ENCODE data around the gene LRRFIP2.
"Not testable (repeated sequence)": the region's sequence is repeated elsewhere in the genome, so short reads cannot be mapped to it uniquely, and the experiment has no call there.

LRRFIP2 gene

GRCh38 chr3:37150621-37151020, 23.8 kb downstream of the LRRFIP2 start:
- no peak overlapping the region for H3K4me3 ChIP-seq (ENCODE audit: low read length)
- no peak for DNase-seq (ENCODE audit: low read depth, low spot score)

- H3K4me3 ChIP-seq (ENCODE audit: low read length), result no peak overlapping the region
- no peak for DNase-seq (ENCODE audit: low read depth, low spot score)
Observed at GRCh38 chr3:37149257-37149656, 25.1 kb downstream of the LRRFIP2 start.

- no peak overlapping the region for H3K4me3 ChIP-seq (ENCODE audit: low read length)
- no peak for DNase-seq (ENCODE audit: low read depth, low spot score)
Observed at GRCh38 chr3:37148208-37148607, 26.2 kb downstream of the LRRFIP2 start.

DNA sequence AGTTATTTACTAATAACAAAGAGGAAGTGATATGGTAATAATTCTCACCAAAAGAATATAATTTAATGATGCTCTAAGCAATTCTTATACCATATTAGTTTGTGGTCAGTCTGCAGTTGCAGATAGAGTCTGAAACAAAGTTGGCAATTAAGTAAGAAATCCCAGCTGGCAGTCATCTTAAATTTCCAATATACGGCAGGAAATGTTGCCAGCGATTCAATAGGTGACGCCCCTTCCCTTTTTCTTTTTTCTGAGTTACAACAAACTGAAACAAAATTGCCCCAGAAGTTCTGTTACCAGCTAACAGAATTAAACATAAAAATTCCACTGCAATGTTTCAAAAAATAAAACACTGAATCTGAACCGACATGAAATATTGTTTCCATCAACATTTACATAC, 26.7 kb downstream of the LRRFIP2 start:
- DNase-seq (ENCODE audit: low read depth, low spot score), result no peak
- no peak overlapping the region for H3K4me3 ChIP-seq (ENCODE audit: low read length)

GRCh38 chr3:37146927-37147326, 27.5 kb downstream of the LRRFIP2 start:
- DNase-seq (ENCODE audit: low read depth, low spot score); H3K4me3 ChIP-seq (ENCODE audit: low read length): not testable (repeated sequence)

- H3K4me3 ChIP-seq (ENCODE audit: low read length), result no peak overlapping the region
- no peak for DNase-seq (ENCODE audit: low read depth, low spot score)
Observed at GRCh38 chr3:37145611-37146010, 28.8 kb downstream of the LRRFIP2 start.

DNA sequence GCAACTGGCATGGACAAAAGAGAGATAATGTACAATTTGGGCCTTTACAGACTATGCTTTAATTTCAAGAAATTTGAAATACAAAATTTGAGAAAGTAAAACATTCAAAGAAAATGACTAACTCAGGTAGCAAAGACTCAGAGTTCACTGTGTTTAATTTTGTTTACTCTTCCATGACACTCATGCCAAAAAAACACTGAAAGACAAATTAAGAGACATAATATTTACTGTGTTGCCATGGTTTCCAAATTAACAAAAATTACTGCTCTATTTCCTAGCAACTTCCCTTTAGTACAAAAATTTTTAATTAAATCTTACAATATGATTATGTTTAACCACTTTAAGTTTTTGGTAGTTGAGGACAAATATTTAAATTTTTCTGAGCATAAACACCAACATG, 29.6 kb downstream of the LRRFIP2 start:
- H3K4me3 ChIP-seq (ENCODE audit: low read length), result no peak overlapping the region
- no peak for DNase-seq (ENCODE audit: low read depth, low spot score)

DNA sequence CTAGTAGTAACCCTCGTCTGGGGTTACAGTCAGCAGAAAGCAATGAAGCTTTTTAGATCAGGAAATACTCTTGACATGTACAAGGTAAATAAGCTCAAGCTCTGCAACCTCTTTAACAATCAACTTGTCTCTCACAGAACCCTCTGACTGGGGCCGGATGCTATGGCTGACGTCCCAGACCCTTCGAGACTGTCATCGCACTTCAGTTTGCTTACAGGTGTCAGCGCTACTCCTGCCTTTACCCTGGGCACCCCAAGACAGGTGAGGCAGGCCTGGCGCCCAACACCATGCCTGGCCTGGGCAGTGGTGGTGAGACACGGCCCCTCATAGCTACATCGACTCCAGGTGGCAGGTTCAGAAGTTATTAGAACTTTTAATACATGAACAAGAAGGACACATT, 30.6 kb downstream of the LRRFIP2 start:
- no peak overlapping the region for H3K4me3 ChIP-seq (ENCODE audit: low read length)
- no peak for DNase-seq (ENCODE audit: low read depth, low spot score)

DNA sequence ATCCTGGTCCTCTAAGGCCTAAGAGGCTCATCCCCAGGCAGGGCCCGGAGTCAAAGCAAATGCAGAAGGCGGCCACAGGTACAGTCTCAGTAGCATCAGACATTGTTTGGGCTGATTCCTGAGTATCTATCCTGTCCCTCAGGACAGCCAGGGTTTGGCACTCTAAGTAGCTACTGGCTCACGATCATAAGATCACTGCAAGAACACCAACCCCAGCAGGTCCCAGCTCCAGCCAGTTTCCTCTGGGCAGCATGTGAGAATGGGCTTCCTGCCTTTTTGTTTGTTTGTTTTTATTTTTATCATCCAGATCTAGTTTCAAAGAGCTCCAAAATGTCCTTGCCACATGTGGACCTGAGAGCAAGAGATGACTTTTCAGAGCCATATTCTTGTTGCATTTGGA, 32.7 kb downstream of the LRRFIP2 start:
- DNase-seq (ENCODE audit: low read depth, low spot score), result no peak
- H3K4me3 ChIP-seq (ENCODE audit: low read length), result no peak overlapping the region

- H3K4me3 ChIP-seq (ENCODE audit: low read length), result no peak overlapping the region
- no peak for DNase-seq (ENCODE audit: low read depth, low spot score)
Observed at GRCh38 chr3:37140899-37141541, 33.4 kb downstream of the LRRFIP2 start.

DNA sequence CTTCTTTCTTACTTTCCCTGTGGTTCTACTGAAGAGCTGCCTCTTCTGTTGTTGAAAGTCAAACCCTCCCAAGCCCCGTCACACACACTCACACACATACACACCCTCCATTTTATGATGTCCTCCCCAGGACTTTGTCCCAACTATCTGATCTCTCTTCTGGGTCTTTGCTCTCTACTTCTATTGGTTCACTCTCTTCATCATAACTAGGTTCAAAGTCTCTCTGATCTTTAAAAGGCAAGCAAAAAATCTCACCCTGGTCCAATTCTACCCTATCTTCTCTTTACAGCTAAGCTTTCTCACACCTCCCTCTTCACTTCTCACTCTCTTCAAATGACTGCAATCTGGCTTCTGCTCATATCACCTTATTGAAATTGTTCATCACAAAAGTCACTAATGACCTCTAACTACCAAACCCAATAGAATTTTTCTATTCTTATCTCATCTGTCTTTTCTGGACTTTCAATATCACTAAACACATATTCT, 34.8 kb downstream of the LRRFIP2 start:
- DNase-seq (ENCODE audit: low read depth, low spot score), result no peak
- no peak overlapping the region for H3K4me3 ChIP-seq (ENCODE audit: low read length)

- H3K4me3 ChIP-seq (ENCODE audit: low read length), result no peak overlapping the region
- no peak for DNase-seq (ENCODE audit: low read depth, low spot score)
Observed at GRCh38 chr3:37138816-37139215, 35.6 kb downstream of the LRRFIP2 start.

DNA sequence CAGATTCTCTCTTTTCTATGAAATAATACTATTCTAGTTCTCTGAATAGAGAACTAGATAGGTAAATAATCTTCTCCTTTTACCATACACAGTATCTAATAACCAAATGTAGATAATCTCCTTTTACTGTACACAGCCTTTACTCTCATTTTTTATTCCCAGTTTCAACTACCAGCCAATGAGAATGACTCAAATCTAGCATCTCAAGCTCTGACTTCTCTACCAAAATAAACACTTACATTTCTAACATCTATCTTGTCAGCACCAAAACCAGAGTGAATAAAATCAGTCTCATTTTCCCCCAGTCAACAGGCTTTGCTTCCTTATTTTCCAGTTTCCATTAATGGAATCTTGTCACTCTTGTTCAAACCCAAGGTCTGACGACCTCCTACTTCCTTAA, 36.9 kb downstream of the LRRFIP2 start:
- H3K4me3 ChIP-seq (ENCODE audit: low read length), result no peak overlapping the region
- DNase-seq (ENCODE audit: low read depth, low spot score), result no peak

- DNase-seq (ENCODE audit: low read depth, low spot score), result no peak
- H3K4me3 ChIP-seq (ENCODE audit: low read length), result no peak overlapping the region
Observed at GRCh38 chr3:37136067-37136466, 38.3 kb downstream of the LRRFIP2 start.

DNA sequence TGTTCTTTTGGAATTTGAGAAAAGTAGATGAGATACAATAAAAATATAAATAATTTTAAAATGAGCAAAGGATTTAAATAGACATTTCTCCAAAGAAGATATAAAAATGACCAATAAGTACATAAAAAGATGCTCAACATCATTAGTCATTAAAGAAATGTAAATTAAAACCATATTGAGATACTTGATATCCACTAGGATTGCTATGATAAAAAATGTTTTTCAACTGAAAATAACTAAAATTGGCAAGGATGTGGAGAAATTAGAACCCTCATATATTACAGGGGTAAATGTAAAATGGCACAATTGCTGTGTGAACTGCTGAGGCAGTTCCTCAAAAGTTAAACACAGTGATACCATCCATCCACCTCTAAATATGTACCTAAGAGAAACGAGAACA, 38.8 kb downstream of the LRRFIP2 start:
- no peak for DNase-seq (ENCODE audit: low read depth, low spot score)
- H3K4me3 ChIP-seq (ENCODE audit: low read length), result no peak overlapping the region

GRCh38 chr3:37132334-37132733, 42.0 kb downstream of the LRRFIP2 start:
- no peak for DNase-seq (ENCODE audit: low read depth, low spot score)
- no peak overlapping the region for H3K4me3 ChIP-seq (ENCODE audit: low read length)

- H3K4me3 ChIP-seq (ENCODE audit: low read length), result no peak overlapping the region
- DNase-seq (ENCODE audit: low read depth, low spot score), result no peak
Observed at GRCh38 chr3:37131860-37132144, 42.6 kb downstream of the LRRFIP2 start.

GRCh38 chr3:37130984-37131859, 43.2 kb downstream of the LRRFIP2 start:
- H3K4me3 ChIP-seq (ENCODE audit: low read length), result no peak overlapping the region
- no peak for DNase-seq (ENCODE audit: low read depth, low spot score)

- no peak overlapping the region for H3K4me3 ChIP-seq (ENCODE audit: low read length)
- DNase-seq (ENCODE audit: low read depth, low spot score), result no peak
Observed at GRCh38 chr3:37130448-37130847, 43.9 kb downstream of the LRRFIP2 start.

- no peak for DNase-seq (ENCODE audit: low read depth, low spot score)
- no peak overlapping the region for H3K4me3 ChIP-seq (ENCODE audit: low read length)
Observed at GRCh38 chr3:37129871-37130270, 44.5 kb downstream of the LRRFIP2 start.

GRCh38 chr3:37127340-37127739, 47.0 kb downstream of the LRRFIP2 start:
- no peak overlapping the region for H3K4me3 ChIP-seq (ENCODE audit: low read length)
- DNase-seq (ENCODE audit: low read depth, low spot score), result no peak
